ENCODE results near the gene UTP3.
"Not testable (repeated sequence)": the region's sequence is repeated elsewhere in the genome, so short reads cannot be mapped to it uniquely, and the experiment has no call there.

Gene UTP3

DNA sequence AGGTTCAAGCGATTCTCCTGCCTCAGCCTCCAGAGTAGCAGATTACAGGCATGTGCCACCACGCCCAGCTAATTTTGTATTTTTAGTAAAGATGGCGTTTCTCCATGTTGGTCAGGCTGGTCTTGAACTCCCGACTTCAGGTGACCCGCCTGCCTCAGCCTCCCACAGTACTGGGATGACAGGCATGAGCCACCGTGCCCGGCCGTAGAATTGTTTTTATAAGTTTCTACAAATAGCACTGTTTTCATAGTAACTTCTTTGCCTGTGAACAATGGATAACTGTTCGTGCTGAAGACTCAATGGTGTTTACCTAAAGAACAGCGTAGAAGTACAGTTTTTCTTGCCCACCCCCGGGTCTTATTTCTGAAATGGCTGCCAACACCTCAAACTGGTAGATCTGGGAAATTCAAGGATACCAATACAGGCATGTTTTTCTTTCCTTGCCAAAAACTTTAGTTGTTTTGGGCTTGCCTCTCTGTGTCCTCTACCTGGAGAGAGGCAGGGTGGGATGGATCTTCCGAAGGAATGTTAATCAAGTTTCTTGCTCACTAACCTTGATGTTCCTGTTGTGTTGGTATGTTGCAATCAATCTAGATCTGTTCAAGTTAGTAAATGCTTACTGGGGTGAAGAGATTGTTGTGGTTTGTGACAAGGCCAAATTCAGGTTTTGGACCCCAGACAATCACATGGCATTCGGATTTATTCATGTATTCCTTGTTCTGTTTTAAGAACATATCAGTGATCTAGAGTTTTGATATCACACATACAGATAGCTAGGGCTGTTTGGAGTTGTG is 30.7 kb downstream of the UTP3 start:
- no peak for DNase-seq

DNA sequence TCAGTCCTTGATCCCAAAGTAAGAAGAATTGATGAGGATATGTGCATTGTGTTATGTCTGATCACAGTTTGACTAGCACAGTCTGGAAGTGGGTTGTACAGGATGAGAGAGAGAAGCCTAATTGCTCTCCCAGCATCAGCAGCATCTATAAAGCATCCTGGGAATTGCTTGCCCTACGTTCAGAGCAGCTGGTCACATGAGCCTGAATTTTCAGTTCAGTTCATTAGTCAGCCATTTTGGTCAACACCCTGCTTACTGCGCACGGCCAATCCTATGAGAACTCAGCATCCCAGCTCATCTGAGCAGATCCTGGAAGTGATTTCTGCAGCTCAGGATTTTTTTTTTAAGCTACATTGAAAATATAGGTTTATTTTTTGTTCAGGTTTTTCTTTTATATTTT is 33.4 kb downstream of the UTP3 start, which contains the start of gene RUFY3:
TSS of gene RUFY3 (plus strand) at position 218 of the 400 bp plus-strand sequence. CDS start 610 bp downstream, outside the sequence.
- DNase-seq, result peak; percentile 60

DNA sequence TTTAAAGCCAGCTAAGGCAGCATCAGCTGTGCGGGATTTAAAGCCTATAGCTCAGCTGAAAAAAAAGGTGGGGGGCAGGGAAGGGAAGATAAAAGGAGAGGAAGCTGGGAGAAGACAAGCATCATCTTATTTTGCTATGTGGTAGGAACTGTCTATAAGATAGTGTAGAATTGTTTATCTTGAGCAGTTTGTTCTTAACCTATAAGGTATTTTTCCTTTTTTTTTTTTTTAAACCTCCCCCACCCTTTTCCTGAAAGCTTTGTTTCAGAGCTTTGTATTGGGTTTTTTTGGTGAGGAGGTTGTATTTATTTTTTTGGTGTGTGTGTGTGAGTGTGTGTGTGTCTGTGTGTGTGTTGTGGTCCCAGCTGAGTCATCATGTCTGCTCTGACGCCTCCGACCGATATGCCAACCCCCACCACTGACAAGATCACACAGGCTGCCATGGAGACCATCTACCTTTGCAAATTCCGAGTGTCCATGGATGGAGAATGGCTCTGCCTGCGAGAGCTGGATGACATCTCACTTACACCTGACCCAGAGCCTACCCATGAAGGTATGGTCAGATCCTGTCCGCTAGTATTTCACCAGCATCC is 34.0 kb downstream of the UTP3 start:
- no peak for DNase-seq

DNA sequence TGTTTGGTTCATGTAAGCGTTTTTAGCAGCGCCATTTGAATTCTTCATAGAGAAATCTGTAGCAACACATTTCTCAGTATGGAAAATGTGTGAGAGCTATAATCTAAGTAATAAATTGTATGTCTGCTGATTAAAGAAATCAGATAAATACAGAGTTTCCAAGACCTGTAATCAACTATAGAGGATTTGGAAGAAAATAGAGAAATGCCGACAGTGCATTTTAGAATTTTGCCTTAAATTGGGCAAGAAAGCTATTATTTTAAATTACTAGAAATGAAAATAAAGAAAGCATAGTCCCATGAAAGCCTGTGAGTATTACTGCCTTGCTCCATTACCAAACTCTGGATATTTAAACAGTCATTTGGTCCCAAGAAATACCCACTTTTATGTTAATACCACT is 36.1 kb downstream of the UTP3 start:
- DNase-seq, result no peak

DNA sequence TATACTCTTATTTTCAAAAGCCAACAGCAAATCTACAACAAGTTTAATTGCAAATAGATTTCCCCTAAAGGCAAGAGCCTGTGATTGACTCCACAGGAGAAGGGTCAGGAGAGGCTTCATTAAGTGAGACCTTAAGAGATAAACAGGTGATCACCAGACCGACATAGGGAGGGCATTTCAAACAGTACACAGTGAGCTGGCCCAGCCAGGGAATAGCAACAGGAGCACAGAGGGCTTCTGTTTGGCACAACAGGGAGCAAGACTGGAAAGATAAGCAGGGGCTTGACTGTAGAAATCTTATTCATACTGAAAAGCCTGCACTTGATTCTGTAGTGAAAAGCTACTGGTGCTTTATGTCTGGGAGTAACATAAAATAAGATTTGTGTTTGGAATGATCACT is 37.3 kb downstream of the UTP3 start:
- DNase-seq, result no peak

DNA sequence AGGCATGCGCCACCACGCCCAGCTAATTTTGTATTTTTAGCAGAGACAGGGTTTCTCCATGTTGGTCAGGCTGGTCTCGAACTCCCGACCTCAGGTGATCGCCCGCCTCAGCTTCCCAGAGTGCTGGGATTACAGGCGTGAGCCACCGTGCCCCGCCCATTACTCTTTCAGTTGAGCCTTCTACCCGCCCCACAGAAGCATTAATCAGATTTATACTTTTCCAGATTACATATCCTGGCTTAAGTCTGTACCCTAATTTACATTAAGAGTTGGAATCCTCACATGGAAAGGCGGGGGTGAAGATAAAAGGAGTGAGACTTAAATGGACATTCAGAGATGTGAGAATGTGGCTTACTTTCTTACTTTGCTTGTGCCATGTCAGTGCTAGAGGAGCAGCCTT is 38.2 kb downstream of the UTP3 start:
- not testable (repeated sequence) for DNase-seq

DNA sequence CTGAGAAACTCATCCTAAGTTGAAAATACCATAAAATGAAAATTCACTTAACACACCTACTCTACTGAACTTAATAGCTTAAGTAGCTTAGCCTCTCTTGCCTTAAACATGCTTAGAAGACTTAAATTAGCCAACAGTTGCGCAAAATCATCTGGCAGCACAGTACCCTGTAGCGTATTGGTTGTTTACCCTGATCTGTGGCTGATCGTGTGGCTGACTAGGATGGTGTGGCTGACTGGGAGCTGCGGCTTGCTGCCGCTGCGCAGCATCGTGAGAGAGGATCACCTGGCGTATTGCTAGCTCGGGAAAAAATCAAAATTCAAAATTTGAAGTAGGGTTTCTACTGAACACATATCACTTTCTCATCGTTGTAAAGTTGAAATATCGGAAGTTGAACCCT is 39.8 kb downstream of the UTP3 start:
- no peak for DNase-seq

DNA sequence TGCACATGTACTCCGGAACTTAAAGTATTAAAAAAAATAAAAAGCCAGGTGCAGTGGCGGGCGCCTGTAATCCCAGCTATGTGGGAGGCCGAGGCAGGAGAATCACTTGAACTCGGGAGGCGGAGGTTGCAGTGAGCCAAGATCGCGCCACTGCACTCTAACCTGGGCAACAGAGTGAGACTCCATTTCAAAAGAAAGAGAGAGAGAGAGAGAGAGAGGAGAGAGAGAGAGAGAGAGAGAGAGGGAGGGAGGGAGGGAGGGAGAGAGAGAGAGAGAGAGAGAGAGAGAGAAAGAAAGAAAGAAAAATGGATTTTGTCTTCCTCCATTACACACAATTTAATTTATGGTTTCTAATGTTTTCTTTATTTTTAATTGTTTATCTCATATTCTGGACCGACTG is 44.5 kb downstream of the UTP3 start:
- DNase-seq, result not testable (repeated sequence)

DNA sequence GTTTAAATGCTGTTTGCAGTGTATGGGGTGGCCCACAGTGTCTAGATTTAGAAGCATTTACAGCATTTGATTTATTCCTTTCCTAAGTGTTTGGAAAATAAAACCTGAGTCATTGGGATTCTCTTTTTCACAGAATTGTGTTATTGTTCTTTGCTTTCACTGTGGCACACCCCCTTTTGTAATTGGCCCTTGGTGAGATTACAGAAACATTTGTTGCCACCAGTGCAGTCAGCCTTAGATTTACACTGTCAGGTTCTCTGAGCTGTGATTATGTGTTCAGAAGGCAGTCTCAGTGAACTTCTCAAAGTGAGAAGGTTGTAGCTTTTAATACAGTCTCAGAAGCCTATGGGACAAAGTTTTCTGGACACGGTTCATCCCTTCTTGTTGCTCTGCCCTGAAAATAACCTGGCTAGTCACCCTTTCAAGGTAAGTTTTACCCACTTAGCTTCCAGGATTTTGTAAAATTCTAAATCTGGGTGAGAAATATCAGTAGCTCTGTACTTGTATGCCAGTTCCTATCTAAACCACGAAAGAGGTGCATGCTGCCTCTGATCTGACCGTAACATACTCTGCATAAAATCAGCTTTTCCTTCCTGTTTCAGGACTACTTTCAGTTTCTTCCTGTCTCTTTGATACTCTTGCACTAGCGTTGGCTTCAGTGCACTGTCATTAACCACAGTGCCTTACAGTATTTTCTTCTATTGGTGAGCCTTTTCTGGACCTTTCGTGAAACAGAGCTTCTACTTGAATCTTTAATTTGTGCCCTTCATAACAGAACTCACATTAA is 46.0 kb downstream of the UTP3 start:
- no peak for DNase-seq

DNA sequence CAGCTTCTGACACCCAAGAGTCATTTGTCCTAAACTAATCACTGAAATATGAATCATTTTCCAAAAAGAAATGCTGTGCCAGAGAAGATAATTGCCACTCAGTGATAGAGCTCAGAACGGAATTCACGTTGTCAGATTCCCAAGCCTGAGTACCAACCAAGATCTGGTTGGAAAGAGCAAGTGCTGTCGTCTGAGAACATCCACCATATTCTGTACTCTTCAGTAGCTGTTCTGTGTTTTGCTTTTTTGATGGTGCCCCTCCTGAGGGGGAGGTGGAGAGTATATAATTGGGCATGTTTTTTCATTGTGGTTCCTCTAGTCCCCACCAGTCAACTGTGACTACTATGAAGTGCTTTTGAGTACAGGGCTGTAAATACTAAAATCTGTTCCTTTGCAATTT is 46.6 kb downstream of the UTP3 start:
- DNase-seq, result no peak

DNA sequence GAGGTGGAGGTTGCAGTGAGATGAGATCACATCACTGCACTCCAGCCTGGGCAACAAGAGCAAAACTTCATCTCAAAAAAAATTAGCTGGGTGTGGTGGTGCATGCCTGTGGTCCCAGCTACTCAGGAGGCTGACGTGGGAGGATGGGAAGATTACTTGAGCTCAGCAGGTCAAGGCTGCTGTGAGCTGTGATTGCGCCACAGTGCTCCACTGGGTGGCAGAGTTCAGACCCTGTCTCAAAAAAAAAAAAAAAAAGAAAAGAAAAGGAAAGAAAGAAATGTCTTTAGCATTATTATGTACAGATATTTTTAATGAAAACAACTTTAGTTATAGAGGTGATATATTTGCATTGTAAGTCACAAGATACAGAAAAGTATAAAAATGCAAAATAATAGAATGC is 47.6 kb downstream of the UTP3 start:
- not testable (repeated sequence) for DNase-seq

DNA sequence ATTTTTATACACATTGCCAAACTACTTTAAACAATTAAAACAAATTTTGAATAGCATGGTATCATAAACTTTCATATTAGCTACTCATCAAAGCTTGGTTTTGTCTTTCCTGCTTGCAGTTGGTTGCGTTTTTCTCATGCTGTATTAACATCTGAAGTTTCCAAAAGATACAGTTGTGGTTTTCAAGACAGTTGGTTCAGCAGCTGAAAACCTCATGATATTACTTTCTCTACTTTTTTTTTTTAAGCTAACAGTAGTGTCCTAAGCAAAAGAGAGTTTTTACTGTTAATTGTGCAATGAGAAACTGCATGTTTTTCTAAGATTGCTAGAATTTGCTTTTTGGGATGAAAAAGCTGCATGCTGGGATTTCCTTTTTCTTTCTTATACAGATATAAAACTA is 48.7 kb downstream of the UTP3 start:
- no peak for DNase-seq

DNA sequence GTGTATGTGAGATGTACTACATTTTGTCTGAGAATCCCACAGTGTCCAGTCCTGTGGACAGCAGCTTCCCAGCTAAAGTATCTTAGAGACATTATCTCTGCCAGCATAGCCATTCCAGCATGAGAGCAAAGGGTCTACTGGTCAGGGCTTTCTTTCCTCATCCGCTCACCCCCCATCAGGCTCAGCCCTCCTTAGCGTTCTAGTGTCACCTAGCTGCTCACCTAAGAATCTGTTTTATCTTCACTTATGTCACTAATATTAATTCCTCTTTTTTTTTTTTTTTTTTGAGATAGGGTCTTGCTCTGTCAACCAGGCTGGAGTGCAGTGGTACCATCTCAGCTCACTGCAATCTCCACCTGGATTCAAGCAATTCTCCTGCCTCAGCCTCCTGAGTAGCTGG is 49.1 kb downstream of the UTP3 start:
- DNase-seq, result no peak

DNA sequence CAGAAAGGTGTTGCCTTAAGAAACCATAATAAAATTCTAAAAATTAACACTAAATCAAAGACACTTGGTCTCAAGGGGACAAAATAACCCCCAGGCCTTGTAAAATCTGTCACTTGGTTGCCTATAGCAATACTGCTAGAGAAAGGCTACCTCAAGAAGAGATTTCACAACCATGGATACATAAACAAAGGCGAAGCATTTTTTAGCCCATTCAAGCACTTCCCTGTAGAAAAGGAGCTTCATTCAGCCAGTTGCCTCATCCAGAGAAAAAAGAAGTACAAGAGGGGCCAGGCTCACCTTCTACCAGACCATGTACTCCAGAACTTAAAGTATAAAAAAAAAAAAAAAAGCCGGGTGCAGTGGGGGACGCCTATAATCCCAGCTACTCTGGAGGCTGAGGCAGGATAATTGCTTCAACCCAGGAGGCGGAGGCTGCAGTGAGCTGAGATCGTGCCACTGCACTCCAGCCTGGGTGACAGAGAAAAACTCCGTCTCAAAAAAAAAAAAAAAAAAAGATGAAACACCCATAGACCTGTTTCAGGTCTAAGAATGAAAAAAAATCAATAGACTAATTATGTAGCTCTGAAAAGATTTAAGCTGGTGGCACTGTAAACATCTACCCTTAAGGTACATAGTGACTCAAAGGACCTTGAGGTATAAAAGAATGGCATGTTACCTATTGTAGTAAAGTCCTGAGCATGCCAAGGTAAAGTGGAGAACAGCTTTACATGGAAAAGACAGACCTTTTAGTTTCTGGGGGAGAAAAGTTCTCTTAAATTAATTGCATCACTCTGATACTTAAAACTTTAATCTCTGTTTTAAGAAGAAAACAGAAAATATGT is 51.4 kb downstream of the UTP3 start:
- no peak for DNase-seq

Measured in DMS79 (cell line).